GM12878 (cell line): ENCODE results near the gene HLA-DRB1.

Source experiments
- ATF3 ChIP-seq: IDR thresholded peaks from 2 replicates; pipeline ENCODE4 v1.6.1; 2011; ENCODE audit warnings: low read depth, mild to moderate bottlenecking, low read length, moderate library complexity, borderline replicate concordance; ENCODE audit errors: extremely low read depth
- CTCF ChIP-seq, 3 experiments: IDR thresholded peaks in 2 of 3; conservative IDR thresholded peaks in 1 of 3; 2 replicates each; pipeline ENCODE4 v1.5.1; 2011; ENCODE audit warnings: low read depth in 3 of 3, low read length in 3 of 3, mild to moderate bottlenecking in 3 of 3, control low read depth in 2 of 3, moderate library complexity in 2 of 3, inconsistent platforms in 1 of 3, mixed read lengths in 1 of 3; ENCODE audit not compliant: control insufficient read depth in 2 of 3, insufficient read depth in 1 of 3; ENCODE audit errors: extremely low read depth in 1 of 3
- EZH2 ChIP-seq: IDR thresholded peaks from 2 replicates; pipeline ENCODE4 v1.6.1; 2012; ENCODE audit warnings: low read depth, mild to moderate bottlenecking, control low read depth, inconsistent platforms, low read length, borderline replicate concordance; ENCODE audit not compliant: control insufficient read depth
- NR2F1 ChIP-seq: fragments of 450-650 bp; conservative IDR thresholded peaks from 2 replicates; pipeline ENCODE4 v1.6.1; 2017; ENCODE audit warnings: mild to moderate bottlenecking
- POLR2AphosphoS5 ChIP-seq: IDR thresholded peaks from 2 replicates; pipeline ENCODE4 v1.6.1; 2011; ENCODE audit warnings: mild to moderate bottlenecking, low read length, inconsistent platforms
- ZNF24 ChIP-seq: fragments of 450-650 bp; IDR thresholded peaks from 2 replicates; pipeline ENCODE4 v1.6.1; 2017; ENCODE audit warnings: antibody characterized with exemption, mild to moderate bottlenecking

- TF ChIP-seq EZH2, result no peak
- no peak for TF ChIP-seq CTCF (IDR thresholded peaks at IDR 0.05 in 2 of 3, conservative IDR thresholded peaks at IDR 0.05 in 1 of 3; ENCODE audit: control insufficient read depth in 2 of 3, extremely low read depth in 1 of 3, insufficient read depth in 1 of 3, low read depth in 3 of 3, low read length in 3 of 3)
- TF ChIP-seq POLR2AphosphoS5, result no peak
- no peak for TF ChIP-seq ZNF24
- TF ChIP-seq NR2F1, result no peak
- no peak for TF ChIP-seq ATF3
These were observed 34.9 kb upstream of the HLA-DRB1 start for GRCh38 chr6:32624565-32624964.
